ENCODE results near the gene CXCL11. TPM values are rescaled to one million over a fixed set of nuclear protein-coding genes. Genes with fewer than 3 reads are reported as not detected.
A peak's percentile ranks its signal among the peaks of the same experiment; 100 is the strongest.

Gene CXCL11
- total RNA-seq, 4 donors from 2014 or later = not detected

DNA sequence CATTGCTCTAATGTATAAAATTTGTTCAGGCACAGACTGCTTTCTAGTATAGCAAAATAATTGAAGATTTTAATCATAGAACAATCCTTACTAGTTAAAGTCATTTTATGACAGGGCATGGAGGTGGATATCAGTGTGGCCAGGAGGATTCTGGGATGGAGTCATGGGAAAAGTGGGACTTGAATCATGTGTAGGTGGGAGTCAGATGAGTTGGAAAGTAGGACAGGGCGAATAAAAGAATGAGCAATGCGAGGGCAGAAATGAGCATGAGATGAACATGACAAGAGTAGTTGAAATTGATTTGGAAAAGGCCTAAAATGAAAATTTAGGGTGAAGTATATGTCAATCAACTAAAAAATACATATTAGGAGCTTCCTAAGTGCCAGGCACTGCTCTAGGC is 37.9 kb downstream of the CXCL11 start:
- TF ChIP-seq POLR2A (IDR thresholded peaks at IDR 0.05) = no peak
- TF ChIP-seq, protein P1, sequence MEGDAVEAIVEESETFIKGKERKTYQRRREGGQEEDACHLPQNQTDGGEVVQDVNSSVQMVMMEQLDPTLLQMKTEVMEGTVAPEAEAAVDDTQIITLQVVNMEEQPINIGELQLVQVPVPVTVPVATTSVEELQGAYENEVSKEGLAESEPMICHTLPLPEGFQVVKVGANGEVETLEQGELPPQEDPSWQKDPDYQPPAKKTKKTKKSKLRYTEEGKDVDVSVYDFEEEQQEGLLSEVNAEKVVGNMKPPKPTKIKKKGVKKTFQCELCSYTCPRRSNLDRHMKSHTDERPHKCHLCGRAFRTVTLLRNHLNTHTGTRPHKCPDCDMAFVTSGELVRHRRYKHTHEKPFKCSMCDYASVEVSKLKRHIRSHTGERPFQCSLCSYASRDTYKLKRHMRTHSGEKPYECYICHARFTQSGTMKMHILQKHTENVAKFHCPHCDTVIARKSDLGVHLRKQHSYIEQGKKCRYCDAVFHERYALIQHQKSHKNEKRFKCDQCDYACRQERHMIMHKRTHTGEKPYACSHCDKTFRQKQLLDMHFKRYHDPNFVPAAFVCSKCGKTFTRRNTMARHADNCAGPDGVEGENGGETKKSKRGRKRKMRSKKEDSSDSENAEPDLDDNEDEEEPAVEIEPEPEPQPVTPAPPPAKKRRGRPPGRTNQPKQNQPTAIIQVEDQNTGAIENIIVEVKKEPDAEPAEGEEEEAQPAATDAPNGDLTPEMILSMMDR (IDR thresholded peaks at IDR 0.05) = no peak
- H3K4me3 ChIP-seq (ENCODE audit: low read depth, poor library complexity, severe bottlenecking) = no peak overlapping the region
- WGBS, 2 donors = 81 to 84% methylated on average over 2 of the region's 2 CpGs
- intact Hi-C loops (cut with DNase I; ENCODE audit: low total_unique reads) = no loop called here
- DNase-seq (ENCODE audit: low spot score in 2 of 2) = no peak

DNA sequence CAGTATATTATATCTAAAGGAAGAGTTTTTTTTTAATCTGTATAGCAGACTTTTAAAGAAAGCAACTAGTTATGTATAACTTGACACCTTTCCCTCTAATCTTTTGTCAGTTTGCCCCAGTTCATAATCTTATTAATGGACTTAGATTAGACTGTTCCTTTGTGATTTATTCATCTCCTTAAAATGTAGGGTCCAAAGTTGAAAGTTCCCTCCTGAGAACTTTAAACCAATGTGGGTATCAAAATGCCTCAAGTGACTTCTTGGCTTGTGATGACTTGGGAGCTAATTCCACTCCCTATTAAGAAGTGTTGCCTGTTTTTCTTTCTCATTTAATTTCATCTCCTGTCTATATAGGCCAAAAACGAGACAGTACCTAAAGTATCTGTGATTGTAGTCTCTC is 38.8 kb downstream of the CXCL11 start:
- intact Hi-C loops (cut with DNase I; ENCODE audit: low total_unique reads) = no loop called here
- TF ChIP-seq, protein P1 (IDR thresholded peaks at IDR 0.05) = no peak
- no peak for TF ChIP-seq POLR2A (IDR thresholded peaks at IDR 0.05)
- no peak for DNase-seq (ENCODE audit: low spot score in 2 of 2)
- no peak overlapping the region for H3K4me3 ChIP-seq (ENCODE audit: low read depth, poor library complexity, severe bottlenecking)
- 74 to 79% methylated on average over 1 of the region's 1 CpG for WGBS, 2 donors

DNA sequence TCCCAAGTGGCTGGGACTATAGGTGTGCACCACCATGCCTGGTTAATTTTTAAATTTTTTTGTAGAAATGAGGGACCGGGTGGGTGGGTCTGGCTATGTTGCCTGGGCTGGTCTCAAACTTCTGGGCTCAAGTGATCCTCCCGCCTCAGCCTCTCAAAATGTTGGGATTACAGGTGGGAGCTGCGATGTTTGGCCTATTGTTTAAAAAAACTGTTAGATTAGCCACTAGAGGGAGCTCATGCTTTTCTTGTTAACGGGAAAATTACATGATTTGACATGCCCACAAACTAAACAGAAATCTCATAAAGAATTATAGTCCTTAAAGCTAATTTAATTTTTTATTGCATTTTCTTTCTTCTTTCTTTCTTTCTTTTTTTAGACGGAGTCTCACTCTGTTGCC is 40.1 kb downstream of the CXCL11 start:
- no peak for DNase-seq (ENCODE audit: low spot score in 2 of 2)
- WGBS, 2 donors = 5 to 11% methylated on average over 5 of the region's 5 CpGs
- intact Hi-C loops (cut with DNase I; ENCODE audit: low total_unique reads) = no loop called here
- H3K4me3 ChIP-seq (ENCODE audit: low read depth, poor library complexity, severe bottlenecking) = no peak overlapping the region
- TF ChIP-seq, protein P1 (IDR thresholded peaks at IDR 0.05) = no peak
- no peak for TF ChIP-seq POLR2A (IDR thresholded peaks at IDR 0.05)

DNA sequence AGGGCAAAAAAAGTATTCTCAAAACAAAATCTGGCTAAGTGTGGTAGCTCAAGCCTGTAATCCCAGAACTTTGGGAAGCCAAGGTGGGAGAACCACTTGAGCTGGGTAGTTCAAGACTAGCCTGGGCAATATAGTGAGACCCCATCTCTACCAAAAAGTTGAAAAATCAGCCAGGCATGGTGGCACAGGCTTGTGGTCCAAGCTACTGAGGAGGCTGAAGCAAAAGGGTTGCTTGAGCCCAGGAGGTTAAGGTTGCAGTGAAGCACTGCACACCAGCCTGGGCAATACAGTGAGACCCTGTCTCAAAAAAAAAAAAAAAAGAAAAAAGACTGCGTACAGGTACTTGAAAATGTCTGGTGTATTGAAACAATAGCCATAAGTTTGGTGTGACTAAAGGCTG is 43.4 kb downstream of the CXCL11 start:
- intact Hi-C loops (cut with DNase I; ENCODE audit: low total_unique reads) = loop anchor here (5.0 kb wide), 1 partner anchor 75 kb away; no protein-coding TSS in a partner anchor
- no peak for TF ChIP-seq POLR2A (IDR thresholded peaks at IDR 0.05)
- TF ChIP-seq, protein P1 (IDR thresholded peaks at IDR 0.05) = no peak
- WGBS, 2 donors = 88 to 95% methylated on average over 1 of the region's 1 CpG
- H3K4me3 ChIP-seq (ENCODE audit: low read depth, poor library complexity, severe bottlenecking) = no peak overlapping the region
- no peak for DNase-seq (ENCODE audit: low spot score in 2 of 2)

DNA sequence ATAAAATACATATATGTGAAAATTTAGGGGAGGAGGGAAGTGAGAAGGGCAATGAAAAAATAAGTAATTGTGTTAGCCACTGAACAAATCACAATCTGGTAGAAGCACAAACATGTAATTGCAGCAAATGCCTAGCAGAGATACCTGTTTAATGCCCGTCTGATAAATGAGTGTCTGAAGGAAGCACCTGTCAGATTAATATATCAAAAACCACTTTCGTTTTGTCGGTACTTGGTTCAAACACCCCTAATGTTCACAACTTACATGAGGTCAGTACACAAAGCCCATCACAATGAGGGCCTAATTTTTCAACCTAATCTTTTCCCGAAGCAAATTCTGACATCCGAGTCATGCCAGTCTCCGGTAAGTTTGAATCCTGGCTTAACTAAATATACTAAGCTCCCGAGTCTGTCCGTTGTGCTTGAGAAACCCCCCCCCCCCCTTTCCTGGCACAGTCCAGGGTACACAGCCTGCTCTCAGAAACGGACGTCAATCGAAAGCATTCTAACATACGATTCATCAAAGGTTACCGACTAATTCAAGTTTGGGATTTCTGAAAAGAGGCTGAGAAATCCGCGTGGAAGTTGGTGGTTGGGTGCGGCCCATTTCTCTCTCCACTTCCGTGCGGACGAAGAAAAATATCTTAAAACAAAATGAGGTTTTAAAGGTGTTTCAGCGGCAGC is 45.9 kb downstream of the CXCL11 start:
- TF ChIP-seq POLR2A (IDR thresholded peaks at IDR 0.05) = no peak
- no peak for DNase-seq (ENCODE audit: low spot score in 2 of 2)
- 1% methylated on average over 20 of the region's 20 CpGs for WGBS, 2 donors
- intact Hi-C loops (cut with DNase I; ENCODE audit: low total_unique reads) = loop anchor here (5.0 kb wide), 1 partner anchor 77 kb away; no protein-coding TSS in a partner anchor
- H3K4me3 ChIP-seq (ENCODE audit: low read depth, poor library complexity, severe bottlenecking) = peak overlapping the region; percentile 90

DNA sequence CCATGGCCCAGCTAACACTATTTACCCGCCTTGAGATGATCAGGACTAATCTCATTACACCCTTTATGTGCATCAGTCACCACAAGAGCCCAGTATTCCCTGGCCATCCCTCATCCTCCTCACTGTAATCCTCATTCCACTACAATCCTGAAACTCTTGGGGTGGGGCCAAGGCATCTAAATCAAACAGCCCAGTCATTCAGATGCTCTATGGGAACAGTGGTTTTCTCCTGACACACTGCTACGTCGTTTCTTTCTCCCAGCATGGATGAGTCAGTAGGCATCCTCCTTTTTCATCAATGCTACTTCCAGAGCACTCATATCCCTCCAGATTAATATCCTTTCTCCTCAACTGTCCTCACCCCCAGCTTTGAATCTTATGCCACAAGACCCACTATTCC is 50.8 kb downstream of the CXCL11 start:
- intact Hi-C loops (cut with DNase I; ENCODE audit: low total_unique reads) = no loop called here
- no peak for DNase-seq (ENCODE audit: low spot score in 2 of 2)
- WGBS, 2 donors = 59 to 68% methylated on average over 3 of the region's 3 CpGs
- H3K4me3 ChIP-seq (ENCODE audit: low read depth, poor library complexity, severe bottlenecking) = no peak overlapping the region
- TF ChIP-seq, protein P1 (IDR thresholded peaks at IDR 0.05) = no peak
- no peak for TF ChIP-seq POLR2A (IDR thresholded peaks at IDR 0.05)

Other genes starting within 250 kb of the CXCL11 start
- under 1 TPM in 1 of 4 donors, not detected in 3; 0.04 TPM for gene PPEF2, start 133.6 kb downstream of the CXCL11 start, total RNA-seq
- 100 to 1,000 TPM in 2 of 4 donors, 10 to 100 TPM in 2; 63.5 to 153 (median 100) TPM for gene NAAA, start 95.1 kb downstream of the CXCL11 start, total RNA-seq
- 10 to 100 TPM; 27.6 to 36.6 (median 31.7) TPM for gene SDAD1, start 45.1 kb downstream of the CXCL11 start, total RNA-seq
- gene CXCL9, start 28.6 kb downstream of the CXCL11 start, total RNA-seq = 1 to 10 TPM in 1 of 4 donors, under 1 TPM in 2, not detected in 1; 0.10 to 1.3 (median 0.63) TPM
- gene CXCL10, start 12.6 kb downstream of the CXCL11 start, total RNA-seq = under 1 TPM in 2 of 4 donors, not detected in 2; 0.30 to 0.64 TPM
- 1 to 10 TPM in 1 of 4 donors, under 1 TPM in 2, not detected in 1; 0.34 to 1.3 (median 0.81) TPM for gene ART3, start 38.6 kb upstream of the CXCL11 start, total RNA-seq
- 10 to 100 TPM; 27.4 to 36.5 (median 31.0) TPM for gene NUP54, start 112.3 kb upstream of the CXCL11 start, total RNA-seq
- gene SCARB2, start 177.8 kb upstream of the CXCL11 start, total RNA-seq = 100 to 1,000 TPM in 1 of 4 donors, 10 to 100 TPM in 3; 74.9 to 111 (median 82.8) TPM
- 1 to 10 TPM in 2 of 4 donors, under 1 TPM in 1, not detected in 1; 0.62 to 4.7 (median 1.3) TPM for gene FAM47E, start 215.7 kb upstream of the CXCL11 start, total RNA-seq